ENCODE measurements around the gene RNPS1.
"Not testable (repeated sequence)": the region's sequence is repeated elsewhere in the genome, so short reads cannot be mapped to it uniquely, and the experiment has no call there.

RNPS1 gene

DNA sequence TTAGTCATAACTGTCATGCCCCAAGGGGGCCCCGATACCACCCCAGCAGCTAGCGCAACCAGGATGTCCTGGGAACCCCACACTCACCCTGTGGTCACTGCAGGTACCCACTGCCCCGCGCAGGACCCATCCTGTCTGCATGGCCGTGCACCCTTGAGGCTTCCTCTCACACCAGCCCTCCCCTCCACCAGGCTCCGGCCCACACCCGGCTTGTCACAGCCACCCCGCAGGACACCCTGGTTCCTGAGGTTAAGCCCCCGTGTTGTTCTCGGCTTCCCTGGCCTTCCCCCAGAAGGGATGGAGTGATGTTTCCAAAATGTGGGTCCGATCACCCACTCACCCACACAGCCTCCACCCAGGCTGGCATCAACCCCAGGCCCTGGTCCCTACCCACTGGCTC lies 24.1 kb downstream of the RNPS1 start:
- TF ChIP-seq SPI1 (IDR thresholded peaks at IDR 0.05; ENCODE audit: borderline replicate concordance, low read depth) (no peak), GABPA (IDR thresholded peaks at IDR 0.05; ENCODE audit: low read depth) (no peak), POLR2AphosphoS5 (IDR thresholded peaks at IDR 0.05; ENCODE audit: low read depth) (no peak)
- TF ChIP-seq, protein P1, sequence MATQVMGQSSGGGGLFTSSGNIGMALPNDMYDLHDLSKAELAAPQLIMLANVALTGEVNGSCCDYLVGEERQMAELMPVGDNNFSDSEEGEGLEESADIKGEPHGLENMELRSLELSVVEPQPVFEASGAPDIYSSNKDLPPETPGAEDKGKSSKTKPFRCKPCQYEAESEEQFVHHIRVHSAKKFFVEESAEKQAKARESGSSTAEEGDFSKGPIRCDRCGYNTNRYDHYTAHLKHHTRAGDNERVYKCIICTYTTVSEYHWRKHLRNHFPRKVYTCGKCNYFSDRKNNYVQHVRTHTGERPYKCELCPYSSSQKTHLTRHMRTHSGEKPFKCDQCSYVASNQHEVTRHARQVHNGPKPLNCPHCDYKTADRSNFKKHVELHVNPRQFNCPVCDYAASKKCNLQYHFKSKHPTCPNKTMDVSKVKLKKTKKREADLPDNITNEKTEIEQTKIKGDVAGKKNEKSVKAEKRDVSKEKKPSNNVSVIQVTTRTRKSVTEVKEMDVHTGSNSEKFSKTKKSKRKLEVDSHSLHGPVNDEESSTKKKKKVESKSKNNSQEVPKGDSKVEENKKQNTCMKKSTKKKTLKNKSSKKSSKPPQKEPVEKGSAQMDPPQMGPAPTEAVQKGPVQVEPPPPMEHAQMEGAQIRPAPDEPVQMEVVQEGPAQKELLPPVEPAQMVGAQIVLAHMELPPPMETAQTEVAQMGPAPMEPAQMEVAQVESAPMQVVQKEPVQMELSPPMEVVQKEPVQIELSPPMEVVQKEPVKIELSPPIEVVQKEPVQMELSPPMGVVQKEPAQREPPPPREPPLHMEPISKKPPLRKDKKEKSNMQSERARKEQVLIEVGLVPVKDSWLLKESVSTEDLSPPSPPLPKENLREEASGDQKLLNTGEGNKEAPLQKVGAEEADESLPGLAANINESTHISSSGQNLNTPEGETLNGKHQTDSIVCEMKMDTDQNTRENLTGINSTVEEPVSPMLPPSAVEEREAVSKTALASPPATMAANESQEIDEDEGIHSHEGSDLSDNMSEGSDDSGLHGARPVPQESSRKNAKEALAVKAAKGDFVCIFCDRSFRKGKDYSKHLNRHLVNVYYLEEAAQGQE (IDR thresholded peaks at IDR 0.05; ENCODE audit: insufficient replicate concordance, low read depth) = no peak
- TF ChIP-seq, protein P2, sequence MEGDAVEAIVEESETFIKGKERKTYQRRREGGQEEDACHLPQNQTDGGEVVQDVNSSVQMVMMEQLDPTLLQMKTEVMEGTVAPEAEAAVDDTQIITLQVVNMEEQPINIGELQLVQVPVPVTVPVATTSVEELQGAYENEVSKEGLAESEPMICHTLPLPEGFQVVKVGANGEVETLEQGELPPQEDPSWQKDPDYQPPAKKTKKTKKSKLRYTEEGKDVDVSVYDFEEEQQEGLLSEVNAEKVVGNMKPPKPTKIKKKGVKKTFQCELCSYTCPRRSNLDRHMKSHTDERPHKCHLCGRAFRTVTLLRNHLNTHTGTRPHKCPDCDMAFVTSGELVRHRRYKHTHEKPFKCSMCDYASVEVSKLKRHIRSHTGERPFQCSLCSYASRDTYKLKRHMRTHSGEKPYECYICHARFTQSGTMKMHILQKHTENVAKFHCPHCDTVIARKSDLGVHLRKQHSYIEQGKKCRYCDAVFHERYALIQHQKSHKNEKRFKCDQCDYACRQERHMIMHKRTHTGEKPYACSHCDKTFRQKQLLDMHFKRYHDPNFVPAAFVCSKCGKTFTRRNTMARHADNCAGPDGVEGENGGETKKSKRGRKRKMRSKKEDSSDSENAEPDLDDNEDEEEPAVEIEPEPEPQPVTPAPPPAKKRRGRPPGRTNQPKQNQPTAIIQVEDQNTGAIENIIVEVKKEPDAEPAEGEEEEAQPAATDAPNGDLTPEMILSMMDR (IDR thresholded peaks at IDR 0.05; ENCODE audit: insufficient read depth, low read length) = no peak
- Histone ChIP-seq H3K27ac (replicated peaks) (no peak overlapping the region), H3K27me3 (ENCODE audit: insufficient read depth, poor library complexity, severe bottlenecking) (no peaks in the 10 kb centered on the region), H3K4me3 (replicated peaks; ENCODE audit: insufficient read depth, low read length) (no peak overlapping the region)
- no peak for DNase-seq (ENCODE audit: low read depth in 1 of 2, low spot score in 1 of 2)

DNA sequence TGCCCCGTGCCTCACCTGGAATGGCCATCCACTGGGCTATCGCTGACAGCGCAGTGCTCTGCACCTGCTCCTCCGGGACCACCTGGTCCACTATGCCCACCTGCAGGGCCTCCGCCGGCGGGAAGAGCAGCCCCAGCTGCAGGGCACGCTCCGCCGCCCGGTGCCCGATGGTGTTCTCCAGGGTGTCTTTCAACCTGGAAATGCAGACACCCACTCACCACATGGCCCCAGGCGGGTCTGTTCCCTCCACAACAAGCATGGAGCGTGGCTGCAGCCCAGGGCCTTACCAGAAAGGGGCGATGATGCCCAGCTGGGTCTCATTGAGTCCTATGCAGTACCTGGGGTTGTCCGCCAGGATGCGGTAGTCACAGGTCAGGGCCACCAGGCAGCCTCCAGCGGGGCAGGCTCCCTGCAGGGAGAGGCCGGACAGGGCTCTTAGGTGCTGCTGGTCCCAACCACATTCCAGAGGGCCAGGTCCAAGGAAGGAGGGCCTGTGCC lies 24.8 kb downstream of the RNPS1 start:
- DNase-seq (ENCODE audit: low read depth in 1 of 2, low spot score in 1 of 2) = no peak
- no peak overlapping the region for H3K4me3 ChIP-seq (replicated peaks; ENCODE audit: insufficient read depth, low read length)
- no peak overlapping the region for H3K27ac ChIP-seq (replicated peaks)
- H3K27me3 ChIP-seq (ENCODE audit: insufficient read depth, poor library complexity, severe bottlenecking) = no peaks in the 10 kb centered on the region
- TF ChIP-seq, protein P1 (IDR thresholded peaks at IDR 0.05; ENCODE audit: insufficient replicate concordance, low read depth) = no peak
- TF ChIP-seq POLR2AphosphoS5 (IDR thresholded peaks at IDR 0.05; ENCODE audit: low read depth) (no peak), SPI1 (IDR thresholded peaks at IDR 0.05; ENCODE audit: borderline replicate concordance, low read depth) (no peak), GABPA (IDR thresholded peaks at IDR 0.05; ENCODE audit: low read depth) (no peak)
- TF ChIP-seq, protein P2 (IDR thresholded peaks at IDR 0.05; ENCODE audit: insufficient read depth, low read length) = no peak

DNA sequence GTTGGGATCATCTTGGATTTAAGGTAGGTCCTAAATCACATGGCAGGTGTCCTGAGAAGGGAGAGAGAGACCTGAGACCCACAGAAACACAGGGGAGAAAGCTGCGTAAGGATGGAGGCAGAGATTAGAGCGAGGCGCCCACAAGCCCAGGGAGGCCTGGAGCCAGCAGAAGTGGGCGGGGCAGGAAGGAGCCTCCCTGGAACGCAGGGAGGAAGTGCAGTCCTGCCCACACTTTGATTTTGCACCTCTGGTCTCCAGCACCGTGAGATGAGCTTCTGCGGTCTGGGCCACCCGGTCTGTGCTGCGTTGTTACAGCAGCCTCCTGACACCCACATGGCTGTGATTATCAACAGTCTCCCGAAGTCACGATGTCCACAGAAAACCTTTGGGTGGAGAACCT lies 25.3 kb downstream of the RNPS1 start:
- no peaks in the 10 kb centered on the region for H3K27me3 ChIP-seq (ENCODE audit: insufficient read depth, poor library complexity, severe bottlenecking)
- no peak for DNase-seq (ENCODE audit: low read depth in 1 of 2, low spot score in 1 of 2)
- H3K27ac ChIP-seq (replicated peaks) = no peak overlapping the region
- TF ChIP-seq, protein P2 (IDR thresholded peaks at IDR 0.05; ENCODE audit: insufficient read depth, low read length) = no peak
- TF ChIP-seq SPI1 (IDR thresholded peaks at IDR 0.05; ENCODE audit: borderline replicate concordance, low read depth) = peak; percentile 48
- H3K4me3 ChIP-seq (replicated peaks; ENCODE audit: insufficient read depth, low read length) = no peak overlapping the region

DNA sequence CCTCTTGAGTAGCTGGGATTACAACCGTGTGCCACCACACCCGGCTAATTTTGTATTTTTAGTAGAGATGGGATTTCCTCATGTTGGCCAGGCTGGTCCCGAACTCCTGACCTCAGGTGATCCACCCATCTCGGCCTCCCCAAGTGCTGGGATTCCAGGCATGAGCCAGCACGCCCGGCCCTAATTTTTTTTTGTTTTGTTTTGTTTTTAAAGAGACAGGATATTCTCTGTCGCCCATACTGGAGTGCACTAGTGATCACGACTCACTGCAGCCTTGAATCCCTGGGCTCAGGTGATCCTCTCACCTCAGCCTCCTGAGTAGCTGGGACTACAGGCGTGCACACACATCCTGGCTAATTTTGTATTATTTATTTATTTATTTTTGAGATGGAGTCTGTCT lies 27.6 kb downstream of the RNPS1 start:
- H3K4me3 ChIP-seq (replicated peaks; ENCODE audit: insufficient read depth, low read length); H3K27me3 ChIP-seq (ENCODE audit: insufficient read depth, poor library complexity, severe bottlenecking); DNase-seq (ENCODE audit: low read depth in 1 of 2, low spot score in 1 of 2); H3K27ac ChIP-seq (replicated peaks): not testable (repeated sequence)
